HepG2 (cell line): ENCODE results near the gene NOXA1. TPM values are rescaled to one million over a fixed set of nuclear protein-coding genes. Genes with fewer than 3 reads are reported as not detected.
A peak's percentile ranks its signal among the peaks of the same experiment; 100 is the strongest.

Experiments used
- ATAC-seq: fragments of 200-7000 bp; cut with Tn5 transposase; 3 replicates; pipeline ENCODE4 v1.9.1; 2020; ENCODE audit warnings: mild to moderate bottlenecking, moderate library complexity
- BruUV-seq: library from RNA; stranded (reverse); fragments of 400-500 nt; replicated peaks from 2 replicates; lab custom pipeline; 2021; lab: Mats Ljungman, UMichigan
- CTCF ChIA-PET: fragments of 300-600 bp; formaldehyde crosslinking; extraction: SDS; loops from one replicate; lab custom pipeline; 2021; ENCODE audit warnings: low total read pairs, inconsistent platforms, low intra/inter-chr PET ratio; lab: Yijun Ruan, JAX
- POLR2A ChIA-PET: fragments of 350-600 bp; sonication (Branson Sonifier 250); formaldehyde crosslinking; loops from one replicate; lab custom pipeline; 2020; ENCODE audit warnings: antibody characterized with exemption, inconsistent platforms; lab: Yijun Ruan, JAX
- DNase-seq: peaks from one replicate; pipeline ENCODE4 v3.0.0-alpha.2; 2015; ENCODE audit warnings: low spot score
- FAIRE-seq: peaks from 3 replicates; lab custom pipeline; 2011; peaks lifted over from hg19 to GRCh38; lab: Jason Lieb, UNC
- H2AFZ ChIP-seq: one replicate; pipeline ENCODE4 v1.6.1; 2011; ENCODE audit warnings: low read length, inconsistent platforms
- H3K27ac ChIP-seq: fragments of 300-600 bp; 3 replicates; pipeline ENCODE4 v1.8.0; 2011; ENCODE audit warnings: mixed run types, mild to moderate bottlenecking, mixed read lengths, low read length, inconsistent platforms; ENCODE audit not compliant: insufficient read depth; ENCODE audit errors: extremely low read length
- H3K27me3 ChIP-seq, 2 experiments: fragments of 200-600 bp in 1 of 2; 2 replicates in 1 of 2; 3 replicates in 1 of 2; pipeline versions ENCODE4 v1.6.0 to v1.8.0; 2011; ENCODE audit warnings: low read length in 2 of 2, mild to moderate bottlenecking in 2 of 2, moderate library complexity in 2 of 2, inconsistent platforms in 1 of 2; ENCODE audit not compliant: insufficient read depth in 2 of 2, control insufficient read depth in 1 of 2
- H3K36me3 ChIP-seq, 2 experiments: fragments of 200-600 bp in 1 of 2; replicated peaks in 1 of 2; 2 replicates in 1 of 2; 3 replicates in 1 of 2; pipeline versions ENCODE4 v1.5.1 to v1.8.0; 2011; ENCODE audit warnings: low read length in 2 of 2, inconsistent platforms in 1 of 2; ENCODE audit not compliant: insufficient read depth in 2 of 2, control insufficient read depth in 1 of 2
- H3K4me1 ChIP-seq: 2 replicates; pipeline ENCODE4 v1.5.1; 2012; ENCODE audit warnings: low read length, inconsistent platforms; ENCODE audit not compliant: insufficient read depth
- H3K4me2 ChIP-seq: 2 replicates; pipeline ENCODE4 v1.6.0; 2011; ENCODE audit warnings: low read depth, low read length, inconsistent platforms
- H3K4me3 ChIP-seq, 3 experiments: fragments of 200-600 bp in 1 of 3; sonication (generic), shearing (Covaris generic) in 1 of 3; replicated peaks in 1 of 3; 2 replicates each; pipeline ENCODE4 v1.5.1; 2011 to 2016; ENCODE audit warnings: low read length in 3 of 3, inconsistent platforms in 2 of 3, low read depth in 2 of 3, mild to moderate bottlenecking in 2 of 3, control low read depth in 1 of 3, mixed read lengths in 1 of 3; ENCODE audit not compliant: insufficient read depth in 1 of 3
- H3K79me2 ChIP-seq: one replicate; pipeline ENCODE4 v1.6.1; 2011; ENCODE audit warnings: low read length, inconsistent platforms; ENCODE audit not compliant: insufficient read depth
- H3K9ac ChIP-seq: 2 replicates; pipeline ENCODE4 v1.6.0; 2011; ENCODE audit warnings: mild to moderate bottlenecking, low read depth, low read length, inconsistent platforms; ENCODE audit not compliant: insufficient read depth
- H3K9me3 ChIP-seq: 2 replicates; pipeline ENCODE4 v1.5.1; 2012; ENCODE audit warnings: mild to moderate bottlenecking, low read length
- H4K20me1 ChIP-seq: 2 replicates; pipeline ENCODE4 v1.6.0; 2011; ENCODE audit warnings: inconsistent platforms, mild to moderate bottlenecking, low read length, moderate library complexity; ENCODE audit not compliant: insufficient read depth
- AKAP8 ChIP-seq: sonication (generic); formaldehyde crosslinking; IDR thresholded peaks from 2 replicates; pipeline ENCODE4 v1.5.1; 2020; ENCODE audit warnings: mild to moderate bottlenecking, missing genetic modification reagents
- FIP1L1 ChIP-seq: fragments of 200-400 bp; formaldehyde crosslinking; IDR thresholded peaks from 2 replicates; pipeline ENCODE4 v1.6.1; 2018; ENCODE audit warnings: low read depth, mild to moderate bottlenecking, low read length, moderate library complexity, borderline replicate concordance; ENCODE audit not compliant: insufficient read depth
- HNRNPL ChIP-seq: fragments of 200-400 bp; formaldehyde crosslinking; IDR thresholded peaks from 2 replicates; pipeline ENCODE4 v1.6.1; 2017; ENCODE audit warnings: mild to moderate bottlenecking, low read depth, low read length
- KDM3A ChIP-seq: IDR thresholded peaks from 2 replicates; pipeline ENCODE4 v1.6.1; 2018; ENCODE audit warnings: low read depth, missing compliant biosample characterization
- NFE2L1 ChIP-seq: sonication (generic); formaldehyde crosslinking; IDR thresholded peaks from 2 replicates; pipeline ENCODE4 v1.4.0; 2020; ENCODE audit warnings: missing genetic modification reagents, mild to moderate bottlenecking, borderline replicate concordance
- RARG ChIP-seq: sonication (generic); formaldehyde crosslinking; IDR thresholded peaks from 2 replicates; pipeline ENCODE4 v1.4.0; 2020; ENCODE audit warnings: low read depth, mild to moderate bottlenecking, missing genetic modification reagents
- RBFOX2 ChIP-seq: fragments of 200-400 bp; formaldehyde crosslinking; IDR thresholded peaks from 2 replicates; pipeline ENCODE4 v1.6.1; 2017; ENCODE audit warnings: low read depth, mild to moderate bottlenecking, low read length
- RBM39 ChIP-seq: fragments of 200-400 bp; formaldehyde crosslinking; IDR thresholded peaks from one replicate; pipeline ENCODE4 v1.6.1; 2018; ENCODE audit warnings: antibody characterized with exemption, mild to moderate bottlenecking, low read depth, low read length; ENCODE audit not compliant: poor library complexity, severe bottlenecking
- RFX3 ChIP-seq: IDR thresholded peaks from 2 replicates; pipeline ENCODE4 v1.6.1; 2016; ENCODE audit warnings: missing biosample characterization, missing genetic modification reagents
- TEAD3 ChIP-seq: optimal IDR thresholded peaks from 2 replicates; pipeline ENCODE3; 2016; ENCODE audit warnings: borderline replicate concordance
- ZNF577 ChIP-seq: sonication (generic); formaldehyde crosslinking; IDR thresholded peaks from 2 replicates; pipeline ENCODE4 v1.4.0; 2020; ENCODE audit warnings: mild to moderate bottlenecking, low read depth, missing genetic modification reagents, borderline replicate concordance
- ZNF878 ChIP-seq: sonication (generic); formaldehyde crosslinking; IDR thresholded peaks from 2 replicates; pipeline ENCODE4 v1.8.1; 2023; ENCODE audit warnings: mild to moderate bottlenecking, missing genetic modification reagents, moderate library complexity
- WGBS: methylation state at CpG from one replicate; pipeline ENCODE4 v1.1.6; 2017; ENCODE audit warnings: low lambda C conversion rate; 5-methylcytosine and 5-hydroxymethylcytosine counted together
- in situ Hi-C: cut with HindIII; loops from 2 replicates; pipeline ENCODE4 v1.10.0; 2017; ENCODE audit warnings: low pct_unique_long_range_greater_than_20kb; ENCODE audit not compliant: extremely low pct_ligation_motif_present
- intact Hi-C: fragments of 100-400 bp; cut with micrococcal nuclease; formaldehyde crosslinking; loops from one replicate; pipeline ENCODE4 v1.10.0; 2022; ENCODE audit not compliant: unreplicated experiment
- polyA plus RNA-seq, 8 experiments: library from polyadenylated mRNA; depleted of rRNA in 3 of 8; stranded (reverse) in 7 of 8; unstranded in 1 of 8; fragments of >200 nt; fragmentation: Illumina TruSeq in 4 of 8; extraction: Trizol in 4 of 8; gene quantifications; 2 replicates each; pipeline versions ENCODE4 v1.2.1 to v1.2.3, GENCODE V29; 2011 to 2016; ENCODE audit warnings: low read depth in 4 of 8, missing spikeins in 1 of 8, mixed read lengths in 1 of 8; ENCODE audit not compliant: insufficient read depth in 1 of 8
- total RNA-seq, 5 experiments: library from RNA; depleted of rRNA; stranded (reverse); fragments of >200 nt; fragmentation: Illumina TruSeq; extraction: Trizol; gene quantifications; 2 replicates each; pipeline ENCODE4 v1.2.3, GENCODE V29; 2016; ENCODE audit warnings: low read depth in 1 of 5
- TF ChIP-seq, protein P1 (sequence below): sonication (generic); formaldehyde crosslinking; IDR thresholded peaks from 2 replicates; pipeline ENCODE4 v1.5.1; 2020; ENCODE audit warnings: mild to moderate bottlenecking, missing genetic modification reagents, moderate library complexity

Gene NOXA1
- total and polyA plus RNA-seq, 2 of the 13 experiments (the other 11 are each of a cell fraction or from before 2014, with no cell fraction given): 0.78 to 1.2 TPM

GRCh38 chr9:137448602-137448962, 25.4 kb downstream of the NOXA1 start:
- in situ Hi-C loops (no loop called here), intact Hi-C loops (loop anchor here (5.0 kb wide), 1 partner anchor 161 kb away; no protein-coding TSS in a partner anchor)
- no peaks in the 10 kb centered on the region for H3K9me3 ChIP-seq
- H3K27me3 ChIP-seq: no peaks in the 10 kb centered on the region
- H2AFZ ChIP-seq: no peak overlapping the region
- 95% methylated on average over 11 of the region's 16 CpGs for WGBS
- H3K4me3 ChIP-seq: no peak overlapping the region
- CTCF ChIA-PET: no interaction called here
- POLR2A ChIA-PET: interaction anchor here (1.0 to 3.3 kb wide), 3 partner anchors 11 to 146 kb away, joined by 3 to 12 read pairs (median 4); partner anchors contain the start of genes EXD3, NOXA1, NRARP and NSMF
- no peak for TF ChIP-seq TEAD3 (CRISPR knock-in tag)
- TF ChIP-seq RARG: no peak
- no peak for TF ChIP-seq RBM39
- TF ChIP-seq RBFOX2: 0 out of 2 replicates have a peak, but pooled peaks have one; percentile 21
- TF ChIP-seq HNRNPL: peak; percentile 8; the same call in 1 of the 2 replicates
- H3K79me2 ChIP-seq: no peaks in the 10 kb centered on the region
- peaks cover 8 to 28% of the 10 kb centered on the region in 2 experiments for H3K36me3 ChIP-seq
- H3K9ac ChIP-seq: no peak overlapping the region
- DNase-seq (no peak), FAIRE-seq (no peak), ATAC-seq (no peak)
- H3K4me2 ChIP-seq: no peak overlapping the region
- H4K20me1 ChIP-seq: peaks cover 7% of the 10 kb centered on the region; the same call in 1 of the 2 replicates
- BruUV-seq: no TSS peak
- H3K4me1 ChIP-seq: peaks cover 38% of the 10 kb centered on the region
- no peak overlapping the region for H3K27ac ChIP-seq

DNA sequence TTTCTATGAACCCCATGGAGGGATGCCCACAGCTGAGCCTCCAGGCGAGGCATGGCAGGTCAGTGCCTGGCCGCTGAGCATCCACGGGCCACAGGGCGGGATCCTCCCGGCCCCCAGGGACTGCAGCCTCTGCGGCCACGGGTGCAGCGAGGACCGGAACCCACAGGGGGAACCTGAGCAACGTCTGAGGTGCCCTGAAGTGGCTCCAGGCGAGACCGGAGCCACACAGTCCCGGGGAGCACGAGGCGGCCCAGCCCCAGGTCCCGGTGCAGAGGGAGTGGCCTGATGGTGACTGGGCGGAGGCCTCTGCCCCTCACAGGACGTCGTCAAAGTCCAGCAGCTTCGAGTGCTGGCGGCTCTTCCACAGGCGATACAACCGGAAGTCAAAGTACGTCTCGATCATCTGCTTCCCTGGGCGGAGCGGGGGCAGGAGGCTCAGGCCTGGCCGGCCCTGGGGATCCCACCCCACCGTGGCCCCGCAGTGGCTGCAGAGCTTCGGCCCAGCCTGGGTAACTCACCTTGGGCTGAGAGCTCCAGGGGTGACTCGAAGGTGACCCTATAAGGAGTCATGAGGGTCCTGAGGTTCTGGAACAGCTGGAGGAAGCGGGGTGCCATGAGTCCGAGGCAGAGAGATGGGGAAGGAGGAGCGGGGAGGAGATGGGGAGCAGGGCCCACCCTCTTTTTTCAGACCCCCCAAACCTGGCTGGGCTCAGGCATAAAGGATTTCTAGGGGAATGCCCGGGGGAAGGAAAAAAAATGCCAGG, 26.1 kb downstream of the NOXA1 start:
- H3K27ac ChIP-seq: peak overlapping the region; percentile 46
- H3K36me3 ChIP-seq: peaks cover 8 to 29% of the 10 kb centered on the region in 2 experiments
- in situ Hi-C loops (no loop called here), intact Hi-C loops (loop anchor here (5.0 kb wide), 1 partner anchor 162 kb away; no protein-coding TSS in a partner anchor)
- H3K4me1 ChIP-seq: peaks cover 42% of the 10 kb centered on the region
- no peak overlapping the region for H3K4me3 ChIP-seq
- peaks cover 2% of the 10 kb centered on the region for H3K79me2 ChIP-seq
- TSS peak; percentile 51 for BruUV-seq
- no peak overlapping the region for H3K9ac ChIP-seq
- no peaks in the 10 kb centered on the region for H3K27me3 ChIP-seq
- no peak overlapping the region for H3K4me2 ChIP-seq
- no peak overlapping the region for H2AFZ ChIP-seq
- FAIRE-seq (no peak), ATAC-seq (no peak), DNase-seq (no peak)
- H3K9me3 ChIP-seq: no peaks in the 10 kb centered on the region
- peaks cover 7% of the 10 kb centered on the region; the same call in 1 of the 2 replicates for H4K20me1 ChIP-seq
- 94% methylated on average over 29 of the region's 36 CpGs for WGBS
- POLR2A ChIA-PET: interaction anchor here (0.6 to 1.8 kb wide), 4 partner anchors 10 to 197 kb away, joined by 3 to 5 read pairs (median 4); partner anchors contain the start of genes EXD3, NOXA1, NRARP and NSMF
- CTCF ChIA-PET: no interaction called here
- TF ChIP-seq ZNF577 (no peak), RFX3 (CRISPR knock-in tag) (no peak), AKAP8 (CRISPR knock-in tag) (no peak), ZNF878 (CRISPR knock-in tag) (no peak), NFE2L1 (CRISPR knock-in tag) (no peak), KDM3A (CRISPR knock-in tag) (no peak), FIP1L1 (no peak)
- TF ChIP-seq, protein P1, sequence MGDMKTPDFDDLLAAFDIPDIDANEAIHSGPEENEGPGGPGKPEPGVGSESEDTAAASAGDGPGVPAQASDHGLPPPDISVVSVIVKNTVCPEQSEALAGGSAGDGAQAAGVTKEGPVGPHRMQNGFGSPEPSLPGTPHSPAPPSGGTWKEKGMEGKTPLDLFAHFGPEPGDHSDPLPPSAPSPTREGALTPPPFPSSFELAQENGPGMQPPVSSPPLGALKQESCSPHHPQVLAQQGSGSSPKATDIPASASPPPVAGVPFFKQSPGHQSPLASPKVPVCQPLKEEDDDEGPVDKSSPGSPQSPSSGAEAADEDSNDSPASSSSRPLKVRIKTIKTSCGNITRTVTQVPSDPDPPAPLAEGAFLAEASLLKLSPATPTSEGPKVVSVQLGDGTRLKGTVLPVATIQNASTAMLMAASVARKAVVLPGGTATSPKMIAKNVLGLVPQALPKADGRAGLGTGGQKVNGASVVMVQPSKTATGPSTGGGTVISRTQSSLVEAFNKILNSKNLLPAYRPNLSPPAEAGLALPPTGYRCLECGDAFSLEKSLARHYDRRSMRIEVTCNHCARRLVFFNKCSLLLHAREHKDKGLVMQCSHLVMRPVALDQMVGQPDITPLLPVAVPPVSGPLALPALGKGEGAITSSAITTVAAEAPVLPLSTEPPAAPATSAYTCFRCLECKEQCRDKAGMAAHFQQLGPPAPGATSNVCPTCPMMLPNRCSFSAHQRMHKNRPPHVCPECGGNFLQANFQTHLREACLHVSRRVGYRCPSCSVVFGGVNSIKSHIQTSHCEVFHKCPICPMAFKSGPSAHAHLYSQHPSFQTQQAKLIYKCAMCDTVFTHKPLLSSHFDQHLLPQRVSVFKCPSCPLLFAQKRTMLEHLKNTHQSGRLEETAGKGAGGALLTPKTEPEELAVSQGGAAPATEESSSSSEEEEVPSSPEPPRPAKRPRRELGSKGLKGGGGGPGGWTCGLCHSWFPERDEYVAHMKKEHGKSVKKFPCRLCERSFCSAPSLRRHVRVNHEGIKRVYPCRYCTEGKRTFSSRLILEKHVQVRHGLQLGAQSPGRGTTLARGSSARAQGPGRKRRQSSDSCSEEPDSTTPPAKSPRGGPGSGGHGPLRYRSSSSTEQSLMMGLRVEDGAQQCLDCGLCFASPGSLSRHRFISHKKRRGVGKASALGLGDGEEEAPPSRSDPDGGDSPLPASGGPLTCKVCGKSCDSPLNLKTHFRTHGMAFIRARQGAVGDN (CRISPR knock-in tag): 0 out of 2 replicates have a peak, but pooled peaks have one; percentile 30
